Left forelimb (tissue), 1 donor: ENCODE measurements around the gene RND1.
A peak's percentile ranks its signal among the peaks of the same experiment; 100 is the strongest.
"Not testable (repeated sequence)": the region's sequence is repeated elsewhere in the genome, so short reads cannot be mapped to it uniquely, and the experiment has no call there.

Experiments used
- DNase-seq: peaks from one replicate; pipeline ENCODE4 v3.0.0-alpha.2; 2018; ENCODE audit warnings: low spot score

RND1 gene

GRCh38 chr12:48865281-48866051 is at the start of gene RND1:
Gene RND1 (minus strand): TSS chr12:48865870. CDS start chr12:48865767, 103 bp downstream.
- peak; percentile 88 for DNase-seq

- no peak for DNase-seq
Measured at GRCh38 chr12:48910196-48910595, 44.5 kb upstream of the RND1 start.

- not testable (repeated sequence) for DNase-seq
Measured at GRCh38 chr12:48909698-48910097, 44.0 kb upstream of the RND1 start.

- no peak for DNase-seq
Measured at GRCh38 chr12:48907245-48907644, 41.6 kb upstream of the RND1 start.

- DNase-seq, result peak; percentile 88
Measured at GRCh38 chr12:48903982-48904411, 38.3 kb upstream of the RND1 start.

- no peak for DNase-seq
Measured at GRCh38 chr12:48903363-48903981, 37.8 kb upstream of the RND1 start.

GRCh38 chr12:48901278-48901677 is 35.6 kb upstream of the RND1 start:
- no peak for DNase-seq

GRCh38 chr12:48899651-48900050 is 34.0 kb upstream of the RND1 start:
- no peak for DNase-seq

- no peak for DNase-seq
Measured at GRCh38 chr12:48894271-48894670, 28.6 kb upstream of the RND1 start.

- peak; percentile 88 for DNase-seq
Measured at GRCh38 chr12:48890657-48891418, 25.2 kb upstream of the RND1 start.

GRCh38 chr12:48889679-48890078 is 24.0 kb upstream of the RND1 start:
- no peak for DNase-seq

GRCh38 chr12:48883305-48884161 is 17.9 kb upstream of the RND1 start:
- no peak for DNase-seq

- no peak for DNase-seq
Measured at GRCh38 chr12:48882972-48883304, 17.3 kb upstream of the RND1 start.

- no peak for DNase-seq
Measured at GRCh38 chr12:48882315-48882687, 16.6 kb upstream of the RND1 start.

GRCh38 chr12:48881686-48882314 is 16.1 kb upstream of the RND1 start:
- no peak for DNase-seq

GRCh38 chr12:48880647-48881046 is 15.0 kb upstream of the RND1 start:
- DNase-seq, result no peak

GRCh38 chr12:48878548-48878947 is 12.9 kb upstream of the RND1 start:
- DNase-seq, result no peak

- no peak for DNase-seq
Measured at GRCh38 chr12:48875944-48876515, 10.4 kb upstream of the RND1 start.

GRCh38 chr12:48873534-48873933 is 7.9 kb upstream of the RND1 start:
- DNase-seq, result not testable (repeated sequence)

- no peak for DNase-seq
Measured at GRCh38 chr12:48873096-48873495, 7.4 kb upstream of the RND1 start.

- no peak for DNase-seq
Measured at GRCh38 chr12:48869191-48869590, 3.5 kb upstream of the RND1 start.
